ENCODE data around the gene VTI1A.

DNA sequence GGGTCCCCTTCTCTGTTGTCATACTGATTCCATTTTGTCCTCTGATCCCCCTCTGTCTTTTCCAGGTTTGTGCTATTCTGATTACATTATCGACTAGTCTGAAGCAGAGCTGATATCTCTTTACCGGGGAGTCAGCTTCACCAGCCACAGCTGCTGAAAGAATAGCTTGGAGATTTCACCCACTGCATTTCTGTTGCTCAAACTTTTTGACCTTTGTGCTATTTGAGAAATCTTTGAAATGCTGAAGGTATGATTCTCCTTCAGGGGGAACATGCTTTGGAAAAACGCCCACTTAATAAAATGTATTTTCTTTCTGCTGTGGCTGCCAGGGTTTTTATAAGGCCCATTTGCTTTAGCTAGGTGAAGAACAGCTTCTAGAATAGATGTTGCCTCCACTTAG lies 305.3 kb downstream of the VTI1A start:
- TF ChIP-seq, protein P1, sequence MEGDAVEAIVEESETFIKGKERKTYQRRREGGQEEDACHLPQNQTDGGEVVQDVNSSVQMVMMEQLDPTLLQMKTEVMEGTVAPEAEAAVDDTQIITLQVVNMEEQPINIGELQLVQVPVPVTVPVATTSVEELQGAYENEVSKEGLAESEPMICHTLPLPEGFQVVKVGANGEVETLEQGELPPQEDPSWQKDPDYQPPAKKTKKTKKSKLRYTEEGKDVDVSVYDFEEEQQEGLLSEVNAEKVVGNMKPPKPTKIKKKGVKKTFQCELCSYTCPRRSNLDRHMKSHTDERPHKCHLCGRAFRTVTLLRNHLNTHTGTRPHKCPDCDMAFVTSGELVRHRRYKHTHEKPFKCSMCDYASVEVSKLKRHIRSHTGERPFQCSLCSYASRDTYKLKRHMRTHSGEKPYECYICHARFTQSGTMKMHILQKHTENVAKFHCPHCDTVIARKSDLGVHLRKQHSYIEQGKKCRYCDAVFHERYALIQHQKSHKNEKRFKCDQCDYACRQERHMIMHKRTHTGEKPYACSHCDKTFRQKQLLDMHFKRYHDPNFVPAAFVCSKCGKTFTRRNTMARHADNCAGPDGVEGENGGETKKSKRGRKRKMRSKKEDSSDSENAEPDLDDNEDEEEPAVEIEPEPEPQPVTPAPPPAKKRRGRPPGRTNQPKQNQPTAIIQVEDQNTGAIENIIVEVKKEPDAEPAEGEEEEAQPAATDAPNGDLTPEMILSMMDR (IDR thresholded peaks at IDR 0.05; ENCODE audit: control extremely low read depth in 1 of 3, insufficient read depth in 1 of 3, low read depth in 1 of 3, low read length in 3 of 3) = no peak
- no peak for TF ChIP-seq POLR2A (IDR thresholded peaks at IDR 0.05; ENCODE audit: control extremely low read depth in 1 of 2, low read depth in 2 of 2, low read length in 2 of 2)
- TF ChIP-seq RAD21 (IDR thresholded peaks at IDR 0.05 in 1 of 2, conservative IDR thresholded peaks at IDR 0.05 in 1 of 2; ENCODE audit: low read depth in 2 of 2, low read length in 2 of 2) = no peak
- TF ChIP-seq, protein P2, sequence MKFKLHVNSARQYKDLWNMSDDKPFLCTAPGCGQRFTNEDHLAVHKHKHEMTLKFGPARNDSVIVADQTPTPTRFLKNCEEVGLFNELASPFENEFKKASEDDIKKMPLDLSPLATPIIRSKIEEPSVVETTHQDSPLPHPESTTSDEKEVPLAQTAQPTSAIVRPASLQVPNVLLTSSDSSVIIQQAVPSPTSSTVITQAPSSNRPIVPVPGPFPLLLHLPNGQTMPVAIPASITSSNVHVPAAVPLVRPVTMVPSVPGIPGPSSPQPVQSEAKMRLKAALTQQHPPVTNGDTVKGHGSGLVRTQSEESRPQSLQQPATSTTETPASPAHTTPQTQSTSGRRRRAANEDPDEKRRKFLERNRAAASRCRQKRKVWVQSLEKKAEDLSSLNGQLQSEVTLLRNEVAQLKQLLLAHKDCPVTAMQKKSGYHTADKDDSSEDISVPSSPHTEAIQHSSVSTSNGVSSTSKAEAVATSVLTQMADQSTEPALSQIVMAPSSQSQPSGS (IDR thresholded peaks at IDR 0.05; ENCODE audit: low read length) = no peak
- no peak for TF ChIP-seq POLR2AphosphoS5 (IDR thresholded peaks at IDR 0.05; ENCODE audit: low read depth, low read length)
- TF ChIP-seq CEBPB (IDR thresholded peaks at IDR 0.05; ENCODE audit: low read depth, low read length) = no peak
- TF ChIP-seq CHD2 (IDR thresholded peaks at IDR 0.05; ENCODE audit: low read length) = no peak
- no peak for TF ChIP-seq TCF12 (IDR thresholded peaks at IDR 0.05; ENCODE audit: low read depth, low read length)
- TF ChIP-seq CBX8 (IDR thresholded peaks at IDR 0.05; ENCODE audit: borderline replicate concordance, low read depth, low read length) = no peak
- no peak for TF ChIP-seq BACH1 (IDR thresholded peaks at IDR 0.05; ENCODE audit: low read length)
- no peak for TF ChIP-seq SP4 (IDR thresholded peaks at IDR 0.05; ENCODE audit: low read length)
